GM18508 (cell line): ENCODE data around the gene LDB2.
"Not testable (repeated sequence)": the region's sequence is repeated elsewhere in the genome, so short reads cannot be mapped to it uniquely, and the experiment has no call there.

Experiments
- ATAC-seq: cut with Tn5 transposase; IDR thresholded peaks from one replicate; pipeline ENCODE4 v1.9.1; 2021; ENCODE audit warnings: moderate number of reproducible peaks; ENCODE audit not compliant: insufficient read depth, unreplicated experiment

The LDB2 gene

DNA sequence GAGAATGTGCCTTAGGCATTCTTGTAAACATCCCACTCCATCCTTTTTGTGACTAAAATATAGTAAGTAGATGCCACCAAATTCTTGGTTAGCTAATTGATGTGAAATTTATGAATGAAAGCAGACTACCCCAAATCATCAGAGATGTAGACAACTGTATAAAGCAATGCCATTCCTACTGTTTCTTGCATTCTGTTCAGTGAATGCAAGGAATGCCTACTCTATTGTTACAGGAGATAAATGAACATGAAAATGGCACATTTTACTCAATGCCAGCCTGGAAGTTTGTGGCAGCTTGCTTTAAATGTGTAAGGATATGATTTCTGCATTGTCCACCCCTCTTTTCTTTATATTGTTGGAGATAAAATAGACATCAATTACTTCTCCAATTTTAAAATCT is 317.9 kb downstream of the LDB2 start:
- ATAC-seq: no peak

DNA sequence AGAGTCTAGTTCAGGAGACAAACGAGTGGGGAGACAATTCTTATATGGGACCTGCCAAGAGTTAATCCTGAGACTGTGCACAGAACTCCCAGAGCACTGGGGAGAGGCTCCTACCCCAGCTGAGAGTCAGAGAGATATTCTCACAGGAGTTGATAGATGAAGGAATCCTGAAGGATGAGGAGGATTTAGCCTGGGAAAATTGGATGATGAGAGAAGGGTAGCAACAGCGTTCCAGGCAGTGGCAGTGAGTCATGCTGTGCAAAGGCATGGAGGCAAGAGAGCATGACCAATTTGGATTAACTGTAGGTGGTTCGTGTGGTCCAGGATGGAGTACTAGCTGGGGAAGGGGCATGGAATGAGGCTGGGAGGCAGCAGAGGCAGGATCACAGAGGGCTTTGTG is 318.6 kb downstream of the LDB2 start:
- no peak for ATAC-seq

DNA sequence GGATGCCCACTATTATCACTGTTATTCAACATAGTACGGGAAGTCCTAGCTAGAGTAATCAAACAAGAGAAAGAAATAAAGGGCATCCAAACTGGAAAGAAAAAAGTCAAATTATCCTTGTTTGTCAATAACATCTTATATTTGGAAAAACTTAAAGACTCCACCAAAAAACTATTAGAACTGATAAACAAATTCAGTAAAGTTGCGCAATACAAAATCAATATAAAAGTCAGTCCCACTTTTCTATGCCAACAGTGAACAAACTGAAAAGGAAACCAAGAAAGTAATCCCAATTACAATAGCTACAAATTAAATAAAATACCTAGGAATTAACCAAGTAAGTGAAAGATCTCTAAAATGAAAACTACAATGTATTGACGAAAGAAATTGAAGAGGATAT is 321.3 kb downstream of the LDB2 start:
- ATAC-seq: no peak

- no peak for ATAC-seq
Observed at GRCh38 chr4:16574981-16575380, 323.5 kb downstream of the LDB2 start.

DNA sequence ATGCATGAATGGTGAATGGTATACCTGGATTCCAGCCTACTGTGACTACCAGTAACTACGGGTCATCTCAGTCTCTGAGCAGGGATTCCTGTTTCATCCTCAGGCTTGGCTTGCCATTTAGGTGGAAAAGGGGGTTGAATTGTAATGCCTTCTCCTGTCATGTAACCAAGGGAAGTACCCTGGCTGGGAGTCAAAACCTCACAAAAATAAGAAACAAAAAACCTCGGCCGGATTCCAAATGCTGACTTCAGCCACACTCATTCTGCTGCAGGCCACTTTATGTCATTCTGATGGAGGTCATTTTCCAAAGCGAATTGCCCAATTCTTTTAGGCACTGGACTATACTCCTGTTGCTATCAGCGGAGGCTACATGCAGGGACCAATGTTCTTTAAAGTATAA is 324.7 kb downstream of the LDB2 start:
- ATAC-seq: no peak

DNA sequence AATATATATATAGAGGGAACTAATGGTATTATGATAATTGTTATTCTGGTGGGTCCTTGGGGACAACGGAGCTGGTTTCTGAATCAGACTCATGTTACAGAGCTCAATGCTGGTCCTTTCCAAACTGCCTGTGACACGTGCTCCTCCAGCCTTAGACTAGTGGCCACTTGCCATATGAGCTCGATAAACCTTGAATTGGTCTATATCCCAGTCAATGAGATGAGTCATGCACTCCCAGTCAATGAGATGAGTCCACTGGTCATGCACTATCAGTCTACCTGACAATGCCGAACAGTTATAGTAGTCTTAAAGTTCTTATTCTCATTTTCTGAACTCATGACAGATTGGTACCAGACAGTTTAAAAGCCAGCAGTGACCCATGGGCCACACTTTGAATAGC is 325.2 kb downstream of the LDB2 start:
- no peak for ATAC-seq

DNA sequence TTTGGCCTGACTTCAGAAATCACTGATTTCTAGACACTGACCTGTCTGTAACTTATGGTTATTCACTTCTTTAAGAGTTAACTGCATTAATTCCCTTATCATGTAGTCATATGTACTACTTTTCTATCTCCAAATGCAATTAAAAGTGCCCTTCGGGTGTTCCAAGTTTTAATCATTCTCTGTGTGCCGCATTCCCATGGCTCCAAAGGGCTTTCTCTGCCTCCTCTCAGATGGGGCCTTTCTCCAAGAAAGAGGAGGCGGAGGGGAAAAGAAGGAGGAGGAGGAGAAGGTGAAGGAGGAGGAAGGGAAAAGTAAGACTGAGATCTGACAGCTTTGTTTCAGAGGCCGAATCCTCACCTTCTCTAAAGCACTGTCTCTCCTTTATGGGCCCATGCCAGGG is 325.8 kb downstream of the LDB2 start:
- ATAC-seq: no peak

- no peak for ATAC-seq
Observed at GRCh38 chr4:16572161-16572560, 326.3 kb downstream of the LDB2 start.

DNA sequence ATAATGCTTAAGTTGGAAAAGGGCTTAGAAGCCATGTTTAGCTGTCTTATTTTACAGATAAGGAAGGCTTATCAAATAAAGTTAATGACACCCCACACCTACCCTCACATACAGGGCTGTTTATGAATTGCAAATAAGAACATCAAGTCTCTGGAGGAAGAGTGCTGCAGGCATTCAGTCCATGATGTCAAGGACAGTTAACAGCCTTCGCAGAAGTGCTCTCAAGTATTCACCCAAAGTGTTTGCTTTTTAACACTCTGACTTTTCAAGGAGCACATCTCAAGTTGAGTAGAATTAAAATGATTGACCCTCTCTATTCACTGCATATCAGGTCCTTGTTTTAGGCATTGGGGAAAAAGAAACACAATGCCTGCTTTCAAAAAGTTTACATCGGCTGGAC is 328.7 kb downstream of the LDB2 start:
- no peak for ATAC-seq

DNA sequence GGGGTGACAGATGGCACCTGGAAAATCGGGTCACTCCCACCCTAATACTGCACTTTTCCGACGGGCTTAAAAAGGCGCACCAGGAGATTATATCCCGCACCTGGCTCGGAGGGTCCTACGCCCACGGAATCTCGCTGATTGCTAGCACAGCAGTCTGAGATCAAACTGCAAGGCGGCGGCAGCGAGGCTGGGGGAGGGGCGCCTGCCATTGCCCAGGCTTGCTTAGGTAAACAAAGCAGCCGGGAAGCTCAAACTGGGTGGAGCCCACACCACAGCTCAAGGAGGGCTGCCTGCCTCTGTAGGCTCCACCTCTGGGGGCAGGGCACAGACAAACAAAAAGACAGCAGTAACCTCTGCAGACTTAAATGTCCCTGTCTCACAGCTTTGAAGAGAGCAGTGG is 341.1 kb downstream of the LDB2 start:
- not testable (repeated sequence) for ATAC-seq

GRCh38 chr4:16555156-16555555 is 343.3 kb downstream of the LDB2 start:
- ATAC-seq: no peak

DNA sequence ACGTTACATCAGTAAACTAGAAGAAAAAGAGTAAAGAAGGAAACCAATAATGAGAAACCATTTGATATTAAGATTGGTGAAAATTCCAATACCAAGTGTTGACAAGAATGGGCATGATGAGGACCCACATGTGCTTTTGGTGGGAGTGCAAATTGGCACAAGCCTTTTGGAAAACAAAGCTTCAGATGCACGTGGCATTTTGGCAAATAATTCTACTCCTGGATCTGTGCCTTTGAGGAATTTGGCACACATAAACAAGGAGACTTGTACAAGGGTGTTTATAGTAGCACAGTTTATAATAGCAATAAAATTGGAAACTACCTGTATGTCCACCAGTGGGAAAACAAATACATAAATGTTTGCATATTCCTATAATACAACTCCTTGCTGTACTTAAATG is 347.9 kb downstream of the LDB2 start:
- ATAC-seq: no peak

GRCh38 chr4:16545656-16546055 is 352.8 kb downstream of the LDB2 start:
- ATAC-seq: no peak

DNA sequence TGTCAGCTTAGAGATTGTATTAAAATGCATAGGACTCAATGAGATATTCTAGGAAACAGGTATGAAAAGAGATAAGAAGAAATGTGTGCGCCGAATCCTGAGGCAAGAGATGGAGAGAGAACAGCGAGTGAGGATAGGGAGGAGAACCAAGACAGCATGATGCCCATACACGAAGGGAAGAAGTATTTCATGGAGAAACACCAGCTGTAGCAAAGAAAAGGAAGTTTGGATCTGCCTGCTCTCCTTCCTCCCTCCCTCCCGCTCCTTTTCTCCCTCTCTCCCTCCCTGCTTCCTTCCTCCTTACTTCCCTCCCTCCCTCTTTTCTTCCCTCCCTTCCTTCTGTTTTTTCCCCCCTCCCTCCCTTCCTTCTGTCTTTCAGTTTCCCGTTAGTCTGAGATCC is 353.6 kb downstream of the LDB2 start:
- no peak for ATAC-seq

DNA sequence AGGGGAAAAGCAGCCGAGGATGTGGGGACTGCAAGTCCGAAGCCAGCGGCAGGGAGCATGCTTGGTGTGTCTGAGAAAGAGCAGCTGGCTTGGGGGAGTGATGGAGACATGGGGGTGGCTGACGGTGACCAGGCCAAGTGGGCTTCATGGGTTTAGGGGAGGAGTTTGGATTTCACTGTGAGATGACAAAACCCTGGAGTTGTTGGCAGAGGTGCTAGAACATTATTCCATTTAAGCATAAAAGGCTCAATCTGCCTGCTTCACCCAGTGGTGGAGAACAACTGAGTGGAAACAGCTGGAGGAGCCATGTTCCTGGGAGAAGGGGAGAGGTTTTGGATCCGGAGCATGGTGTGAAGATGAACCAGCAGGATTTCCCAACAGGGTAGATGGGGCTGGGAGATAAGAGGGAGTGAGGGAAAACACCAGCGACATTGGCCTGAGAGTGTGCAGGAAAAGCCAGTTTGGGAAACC is 354.2 kb downstream of the LDB2 start:
- no peak for ATAC-seq

- ATAC-seq: no peak
Observed at GRCh38 chr4:16537926-16538325, 360.5 kb downstream of the LDB2 start.

DNA sequence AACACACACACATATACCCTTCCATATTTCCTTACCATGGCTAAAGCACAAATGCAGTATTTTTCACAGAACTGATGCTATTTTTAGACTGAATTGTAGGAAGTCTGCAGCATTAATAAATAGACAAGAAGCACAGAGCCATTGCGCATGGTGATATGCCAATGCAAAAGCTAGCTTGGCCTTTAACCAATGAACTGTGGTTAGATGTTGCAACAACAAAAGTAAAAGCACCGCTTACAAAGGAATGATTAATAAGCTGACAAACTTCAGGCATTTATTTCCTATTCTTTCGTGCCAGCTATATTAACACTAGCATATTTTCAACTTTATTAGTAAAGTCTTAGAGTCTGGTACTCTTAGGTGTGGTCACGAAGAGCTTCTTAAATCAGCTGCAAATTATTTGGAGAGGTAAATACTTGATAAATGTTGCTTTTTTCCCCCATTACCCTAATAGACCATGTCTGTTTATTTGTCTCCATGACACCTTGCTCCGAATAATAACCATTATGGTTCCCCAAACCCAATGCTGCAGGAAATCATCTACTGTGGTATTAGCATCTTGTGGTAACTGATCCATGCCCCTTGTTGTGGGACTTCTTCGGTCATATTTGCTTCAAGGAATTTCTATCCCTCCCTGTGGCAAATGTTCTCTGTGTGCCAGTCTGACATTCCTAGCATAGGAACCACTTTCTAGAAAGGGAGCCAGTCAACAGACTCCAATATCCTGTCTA is 366.0 kb downstream of the LDB2 start:
- ATAC-seq: no peak

DNA sequence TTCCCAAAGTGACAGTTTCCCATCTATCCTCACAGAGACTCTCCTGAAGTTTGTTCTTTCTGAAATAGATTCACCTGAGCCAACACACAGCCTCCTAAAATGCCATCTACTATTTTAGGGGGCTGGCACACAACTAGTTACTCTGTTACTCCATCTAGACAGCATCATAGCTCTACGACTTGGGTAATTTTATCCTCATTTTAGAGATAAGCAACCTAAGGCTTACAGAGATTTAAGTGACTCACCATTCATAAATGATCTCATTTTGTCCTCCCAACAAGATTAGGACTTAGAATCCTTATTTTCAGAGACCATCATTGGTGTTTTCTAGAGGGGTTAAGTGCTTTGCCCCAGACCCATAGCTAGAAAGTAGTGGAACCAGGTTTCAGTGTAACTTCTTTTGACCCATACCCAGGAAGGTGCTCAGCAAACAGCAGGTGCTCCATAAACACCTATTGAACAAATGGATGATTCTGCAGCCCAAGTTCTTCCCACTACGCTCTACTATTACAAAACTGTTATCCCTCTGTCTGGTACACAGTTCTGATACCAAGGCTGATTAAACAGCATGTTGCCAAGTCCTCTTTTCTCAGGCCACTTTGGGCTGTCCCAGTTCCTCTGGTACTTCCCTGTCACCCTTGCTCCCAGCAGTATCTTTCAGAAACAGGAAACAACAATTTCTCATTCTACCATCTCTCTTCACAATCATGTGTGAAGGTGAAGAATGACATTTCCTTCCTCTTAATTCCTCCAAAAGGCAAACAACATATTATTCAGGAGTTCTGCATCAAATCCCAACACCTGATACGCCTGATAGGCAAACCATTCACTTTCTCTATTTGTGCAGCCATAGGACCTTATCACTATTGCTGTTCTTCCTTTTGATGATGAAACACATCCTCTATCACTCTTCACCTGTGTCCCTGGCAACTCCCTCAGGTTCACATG is 367.5 kb downstream of the LDB2 start:
- ATAC-seq: no peak

GRCh38 chr4:16524911-16525554 is 373.4 kb downstream of the LDB2 start:
- no peak for ATAC-seq

GRCh38 chr4:16524406-16524805 is 374.0 kb downstream of the LDB2 start:
- no peak for ATAC-seq

- ATAC-seq: not testable (repeated sequence)
Observed at GRCh38 chr4:16523526-16523925, 374.9 kb downstream of the LDB2 start.
